Measurements from ENCODE around the gene TMEM161B.
"Not testable (repeated sequence)": the region's sequence is repeated elsewhere in the genome, so short reads cannot be mapped to it uniquely, and the experiment has no call there.

The TMEM161B gene

DNA sequence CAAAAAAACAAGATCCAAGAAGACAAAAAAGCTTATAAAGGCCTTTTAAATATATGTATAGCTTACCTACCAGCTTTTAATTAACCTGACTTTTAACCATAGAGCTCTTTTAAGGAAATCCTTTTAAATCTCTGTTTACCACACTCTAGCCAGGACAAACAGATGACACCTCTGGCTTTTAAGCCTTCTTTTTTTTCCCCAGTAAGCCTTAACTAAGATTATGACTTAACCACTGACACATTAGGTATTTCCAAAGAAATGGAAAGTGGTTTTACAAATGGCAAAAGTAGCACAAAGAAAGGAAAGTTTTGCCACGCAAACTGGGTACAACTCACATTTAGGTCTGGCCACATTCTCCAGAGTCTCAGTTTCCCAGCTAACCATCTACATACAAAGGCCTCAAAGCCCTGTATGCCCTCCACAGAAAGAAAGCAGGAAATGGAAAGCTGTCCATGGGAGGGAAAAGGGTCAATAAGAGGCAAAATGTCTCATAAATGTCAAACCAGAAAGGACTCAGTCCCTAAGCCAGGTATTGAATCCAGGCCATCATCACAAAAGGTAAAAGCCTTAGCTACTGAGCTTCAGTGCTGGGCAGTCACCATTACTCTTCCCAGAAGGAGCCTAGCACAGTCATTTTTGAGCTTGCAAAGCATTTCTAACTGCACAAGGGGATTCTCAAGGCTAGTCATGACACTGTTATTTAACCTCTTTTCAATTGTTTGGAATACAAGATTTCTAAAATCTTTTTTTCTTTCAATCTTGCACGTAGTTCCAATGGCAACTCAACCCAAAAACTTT is 19.7 kb downstream of the TMEM161B start:
- DNase-seq: no peak

DNA sequence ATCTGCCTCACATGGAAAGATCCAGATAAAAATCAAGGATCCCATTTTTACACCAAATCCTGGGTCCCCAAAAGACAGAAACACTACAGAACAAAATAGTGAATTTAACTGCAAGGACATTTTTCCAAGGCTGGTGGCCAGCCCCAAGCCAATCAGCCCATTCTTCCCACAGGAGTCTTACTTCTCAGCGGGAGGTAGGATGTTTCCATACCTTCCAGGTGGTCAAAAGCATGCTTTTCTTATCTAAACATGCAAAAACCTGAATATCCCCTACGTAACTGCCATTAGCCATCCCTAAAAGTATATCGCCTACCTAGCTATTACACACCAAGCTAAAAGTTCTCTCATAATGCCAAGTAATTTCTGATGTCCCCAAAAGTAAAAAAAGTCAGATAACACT is 20.6 kb downstream of the TMEM161B start:
- no peak for DNase-seq

DNA sequence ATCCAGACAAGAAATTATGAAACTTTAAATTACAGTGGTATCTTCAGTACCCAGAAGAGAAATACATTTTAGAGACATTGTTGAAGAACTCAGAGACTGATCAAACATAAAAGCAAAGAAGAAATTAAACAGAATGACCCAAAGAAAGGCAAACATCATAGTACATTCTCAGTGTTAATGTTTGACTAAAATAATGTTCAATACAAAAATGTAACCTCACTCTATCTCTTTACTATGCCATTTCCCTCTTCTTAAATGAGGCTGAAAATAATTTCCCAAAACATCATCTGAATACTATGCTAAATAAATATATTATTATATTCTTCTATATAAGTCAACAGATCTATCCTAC is 22.8 kb downstream of the TMEM161B start:
- no peak for DNase-seq

DNA sequence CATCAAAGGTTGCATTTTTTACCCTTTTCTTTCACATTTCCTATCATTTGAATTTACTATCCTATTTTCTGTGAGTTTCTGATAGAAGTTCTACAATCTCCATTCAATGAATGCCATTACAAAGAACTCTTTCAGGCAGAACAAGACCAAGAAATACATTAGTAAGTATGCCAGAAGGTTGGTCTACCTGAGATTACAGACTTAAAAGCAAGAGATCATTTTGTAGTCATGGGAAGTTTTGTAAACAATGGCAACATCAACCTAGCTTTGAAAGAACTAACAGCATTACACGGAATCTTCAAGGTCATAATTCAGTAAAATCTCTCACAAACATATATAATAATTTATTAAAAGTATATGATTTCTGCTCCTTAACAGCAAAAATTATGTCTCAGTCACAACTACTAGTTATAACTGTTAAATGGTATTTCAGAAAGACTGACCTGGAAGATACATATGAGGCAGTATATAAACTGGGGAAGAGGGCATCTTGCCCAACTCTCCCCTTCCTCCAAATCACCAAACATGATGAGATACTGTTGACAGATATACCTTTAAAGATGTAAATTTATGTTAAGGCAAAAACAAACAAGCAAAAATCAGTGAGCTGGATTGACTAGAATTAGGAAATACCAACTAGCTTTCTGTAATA is 23.3 kb downstream of the TMEM161B start:
- DNase-seq: no peak

DNA sequence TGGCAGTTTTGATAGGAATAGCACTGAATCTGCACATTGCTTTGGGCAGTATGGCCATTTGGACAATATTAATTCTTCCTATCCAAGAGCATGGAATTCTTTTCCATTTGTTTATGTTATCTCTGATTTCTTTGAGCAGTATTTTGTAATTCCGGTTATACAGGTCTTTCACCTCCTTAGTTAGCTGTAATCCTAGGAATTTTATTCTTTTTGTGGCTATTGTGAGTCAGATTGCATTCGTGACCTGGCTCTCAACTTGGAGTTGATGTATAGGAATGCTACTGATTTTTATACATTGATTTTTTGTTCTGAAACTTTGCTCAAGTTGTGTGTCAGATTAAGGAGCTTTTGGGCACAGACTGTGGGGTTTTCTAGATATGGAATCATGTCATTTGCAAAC is 24.0 kb downstream of the TMEM161B start:
- no peak for DNase-seq

DNA sequence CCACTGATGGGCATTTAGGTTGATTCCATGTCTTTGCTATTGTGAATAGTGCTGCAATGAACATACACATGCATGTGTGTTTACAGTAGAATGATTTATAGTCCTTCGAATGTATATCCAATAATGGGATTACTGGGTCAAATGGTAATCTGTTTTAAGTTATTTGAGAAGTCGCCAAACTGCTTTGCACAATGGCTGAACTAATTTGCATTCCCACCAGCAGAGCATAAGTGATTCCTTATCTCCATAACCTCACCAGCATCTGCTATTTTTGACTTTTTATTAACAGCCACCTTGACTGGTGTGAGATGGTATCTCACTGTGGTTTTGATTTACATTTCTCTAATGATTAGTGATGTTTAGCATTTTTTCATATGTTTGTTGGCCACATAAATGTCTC is 25.2 kb downstream of the TMEM161B start:
- not testable (repeated sequence) for DNase-seq

DNA sequence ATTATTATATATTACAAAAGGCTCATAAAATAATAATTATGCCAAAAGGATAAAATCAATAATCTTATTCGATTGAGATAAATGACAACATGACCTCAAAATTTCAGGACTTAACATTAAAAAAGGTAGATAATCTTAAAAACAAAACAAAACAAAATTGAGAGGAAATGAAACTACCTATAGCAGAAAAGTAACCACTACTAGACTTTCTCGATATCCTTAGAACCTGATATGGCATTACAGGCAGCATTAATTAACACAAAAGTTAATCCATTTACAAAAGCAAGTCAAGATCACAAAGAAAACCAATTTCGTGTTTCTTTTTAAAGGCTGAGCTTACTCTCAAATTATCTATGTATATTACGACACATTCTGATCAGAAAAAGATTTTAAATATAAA is 29.9 kb downstream of the TMEM161B start:
- DNase-seq: no peak

DNA sequence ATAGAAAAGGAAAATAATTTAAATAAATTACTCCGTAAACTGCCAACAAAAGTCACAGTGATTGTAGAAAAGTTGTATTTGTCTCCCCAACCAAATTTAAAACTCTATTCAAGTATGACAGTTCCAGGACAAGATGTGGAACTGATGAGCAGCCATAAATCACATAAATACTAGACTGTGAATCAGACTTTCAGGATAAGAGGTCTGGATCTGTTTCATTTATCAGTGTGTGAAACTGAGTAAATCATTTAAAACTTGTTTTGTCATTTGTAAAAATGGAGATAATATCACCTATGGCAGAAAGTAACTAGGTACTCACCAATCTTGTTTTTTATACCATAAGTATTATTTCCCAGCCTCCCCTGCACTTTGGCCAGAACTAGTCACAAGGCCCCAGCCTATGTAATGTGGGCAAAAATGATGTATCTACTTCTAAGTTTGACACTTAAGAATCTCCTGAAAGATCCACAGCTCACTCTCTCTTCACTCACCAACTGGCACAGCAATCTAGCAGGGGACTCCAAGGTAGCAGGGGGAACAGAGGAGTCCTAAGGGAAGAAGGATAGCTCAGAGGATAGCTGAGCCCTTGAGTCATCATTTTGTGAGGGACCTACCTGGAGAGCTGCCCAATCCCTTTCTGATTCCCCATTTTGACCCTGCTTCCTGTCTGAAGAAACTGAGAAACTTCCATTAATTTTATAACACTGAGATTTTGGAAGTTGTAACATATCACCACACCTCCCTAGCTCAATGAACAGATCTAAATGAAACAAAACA is 31.6 kb downstream of the TMEM161B start:
- DNase-seq: no peak

DNA sequence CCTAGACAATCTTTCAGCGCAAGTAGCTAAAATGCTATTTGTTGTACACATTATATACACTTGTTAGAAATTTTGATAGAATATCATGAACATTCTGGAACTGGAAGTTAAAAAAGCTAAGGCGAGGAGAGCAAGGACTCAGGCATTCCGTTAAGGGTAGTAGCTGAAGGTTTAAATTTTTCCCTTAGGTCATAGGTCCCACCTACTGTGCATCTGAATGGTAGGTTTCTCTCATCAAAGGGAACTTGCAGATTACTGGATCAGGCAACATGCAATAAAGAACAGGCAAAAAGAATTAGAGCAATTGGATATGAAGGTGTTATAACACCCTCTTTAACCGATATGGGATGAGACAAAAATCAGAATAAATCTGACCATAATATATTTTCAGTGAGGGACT is 32.8 kb downstream of the TMEM161B start:
- DNase-seq: no peak

DNA sequence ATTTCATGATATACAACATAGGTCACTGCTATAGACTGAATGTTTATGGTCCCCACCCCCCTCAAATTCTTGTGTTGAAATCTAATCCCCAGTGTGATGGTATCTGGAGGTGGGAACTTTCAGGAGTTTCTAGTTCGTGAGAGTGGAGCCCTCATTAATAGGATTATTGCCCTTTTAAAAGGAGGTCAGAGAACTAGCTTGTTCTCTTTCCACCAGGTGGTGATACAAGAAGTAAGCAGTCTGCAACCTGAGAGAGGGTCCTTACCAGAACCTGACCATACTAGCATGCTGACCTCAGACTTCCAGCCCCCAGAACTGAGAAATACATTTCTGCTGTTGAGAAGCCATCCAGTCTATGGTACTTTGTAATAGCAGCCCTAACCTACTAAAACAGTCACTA is 33.3 kb downstream of the TMEM161B start:
- no peak for DNase-seq

DNA sequence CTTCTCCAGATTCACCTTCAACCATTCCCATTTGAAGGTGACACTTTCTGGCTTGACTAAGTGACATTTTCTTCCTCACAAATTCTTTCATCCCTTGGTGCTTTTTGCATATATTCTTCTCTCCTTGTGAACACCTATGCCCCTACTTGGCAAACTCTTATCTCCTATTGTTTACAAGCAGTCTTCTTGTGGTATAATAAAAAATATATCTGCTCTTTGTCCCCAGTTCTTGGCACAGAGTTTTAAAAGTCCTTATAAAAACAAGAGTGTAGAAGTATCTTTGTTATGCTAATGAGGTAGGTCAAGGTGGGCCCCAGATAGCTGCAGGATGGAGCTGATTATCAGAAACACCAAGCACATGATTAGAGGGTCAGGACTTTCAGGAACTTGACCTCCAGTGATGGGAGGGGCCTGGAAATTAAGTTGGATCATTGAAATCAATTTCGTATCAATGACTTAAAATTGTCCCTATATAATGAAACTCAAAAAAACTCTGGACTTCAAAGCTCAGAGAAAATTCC is 38.0 kb downstream of the TMEM161B start:
- DNase-seq: no peak

DNA sequence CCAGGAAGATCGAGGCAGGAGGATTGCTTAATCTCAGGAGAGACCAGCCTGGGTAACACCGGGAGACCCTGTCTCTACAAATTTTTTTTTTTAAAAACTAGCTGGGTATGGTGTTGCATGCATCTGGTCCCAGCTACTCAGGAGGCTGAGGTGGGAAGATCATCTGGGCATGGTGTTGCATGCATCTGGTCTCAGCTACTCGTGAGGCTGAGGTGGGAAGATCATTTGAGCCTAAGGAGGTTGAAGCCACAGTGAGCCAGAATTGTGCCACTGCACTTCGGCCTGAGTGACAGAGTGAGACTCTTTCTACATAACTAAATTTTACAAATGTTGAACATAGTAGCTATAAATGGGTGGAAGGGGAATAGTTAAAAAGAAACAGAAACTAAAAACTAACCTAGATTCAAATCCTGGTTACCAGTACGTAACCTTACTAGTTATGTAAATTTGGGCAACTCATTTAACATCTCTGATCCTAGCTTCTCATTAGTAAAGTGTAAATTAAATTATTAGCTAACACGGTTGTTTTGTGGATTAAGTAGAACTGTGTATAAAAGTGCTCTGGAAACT is 41.7 kb downstream of the TMEM161B start:
- DNase-seq: no peak

DNA sequence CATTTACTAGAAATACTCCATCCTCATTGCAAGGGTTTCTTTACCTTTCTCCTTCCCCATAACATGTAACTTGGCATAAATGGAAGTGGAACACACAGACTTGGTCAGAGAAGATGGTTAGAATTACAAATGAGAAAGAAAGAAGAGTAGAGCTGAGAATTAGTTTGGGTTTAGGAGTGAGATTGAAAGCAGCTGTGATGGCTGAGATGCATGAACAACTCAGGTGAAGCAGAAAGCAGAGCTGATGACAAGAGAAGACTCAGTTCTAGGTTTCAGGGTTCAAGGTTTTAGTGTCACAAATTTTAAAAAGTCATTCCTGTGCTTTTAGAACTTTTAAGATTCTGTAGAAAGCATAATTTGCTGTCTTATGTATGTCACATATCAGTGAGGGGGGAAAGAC is 54.0 kb downstream of the TMEM161B start:
- DNase-seq: no peak

DNA sequence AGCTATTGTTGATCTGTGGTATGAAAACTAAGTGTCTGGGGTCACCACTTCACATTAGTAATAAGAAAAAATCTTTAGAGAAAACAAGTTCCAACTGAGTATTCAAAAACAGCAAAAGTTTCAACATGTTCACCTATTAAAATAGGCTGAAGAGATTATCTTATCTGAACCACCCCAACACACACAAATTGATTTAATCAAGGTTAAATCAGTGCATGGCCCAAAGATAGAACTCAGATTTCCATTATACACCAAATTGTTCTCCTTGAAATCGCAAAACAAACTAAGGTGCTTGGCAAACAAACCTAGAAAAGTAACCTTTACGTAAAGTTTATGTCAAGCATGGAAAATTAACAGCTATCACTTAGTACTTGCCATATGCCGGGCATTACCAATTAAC is 61.1 kb downstream of the TMEM161B start:
- DNase-seq: no peak

DNA sequence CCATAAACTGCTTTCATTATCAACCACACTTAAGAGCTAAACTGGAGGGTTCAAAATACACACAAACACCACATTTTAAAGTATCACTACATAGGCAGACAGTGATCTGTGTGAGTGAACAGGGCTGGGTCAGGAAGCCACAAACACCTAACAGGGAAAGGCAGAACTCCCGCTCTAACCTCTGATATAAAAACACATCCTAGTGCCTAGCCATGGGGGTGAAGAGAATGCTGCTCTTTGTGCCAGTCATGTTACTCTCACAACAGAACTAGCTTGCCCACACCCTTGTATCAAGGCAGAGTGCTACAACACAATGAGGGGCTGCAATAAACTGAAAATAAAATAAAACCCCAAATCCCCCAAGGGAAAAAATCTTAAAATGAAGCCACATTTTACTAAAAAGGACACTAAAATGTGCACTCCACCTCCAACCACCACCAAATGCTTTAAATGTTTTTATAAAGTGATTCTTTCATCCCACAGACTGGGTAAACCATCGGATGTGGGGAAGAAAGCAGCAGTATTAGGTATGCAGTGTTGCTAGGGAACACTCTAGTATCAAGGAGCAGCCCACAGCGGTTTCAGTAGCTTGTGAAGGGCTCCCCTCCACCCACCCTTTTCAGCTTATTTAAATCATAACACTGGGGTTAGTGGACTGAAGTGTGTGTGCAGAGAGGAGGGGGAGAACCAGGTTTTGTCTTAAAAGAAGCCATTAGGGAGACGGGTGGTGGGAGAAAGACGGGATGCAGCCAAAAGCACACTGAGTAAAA is 64.5 kb downstream of the TMEM161B start:
- no peak for DNase-seq

DNA sequence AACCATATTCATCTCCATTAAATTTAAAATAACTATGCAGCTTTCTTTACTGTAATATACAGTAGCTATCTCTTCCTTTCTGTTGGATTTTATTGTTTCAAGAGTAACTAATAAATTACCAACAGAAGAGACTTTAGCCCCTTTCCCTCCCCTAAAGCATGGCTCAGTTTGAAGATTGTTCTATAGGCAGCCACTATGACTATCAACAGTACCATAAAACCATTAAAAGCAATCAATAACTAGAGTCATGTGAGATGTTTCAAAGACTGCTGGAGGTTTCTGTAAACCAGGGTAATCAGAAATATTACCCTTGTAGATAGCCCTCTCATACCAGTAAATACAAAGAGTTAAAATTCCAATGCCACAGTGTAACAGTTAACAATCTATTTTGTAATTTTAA is 73.0 kb downstream of the TMEM161B start:
- DNase-seq: no peak

DNA sequence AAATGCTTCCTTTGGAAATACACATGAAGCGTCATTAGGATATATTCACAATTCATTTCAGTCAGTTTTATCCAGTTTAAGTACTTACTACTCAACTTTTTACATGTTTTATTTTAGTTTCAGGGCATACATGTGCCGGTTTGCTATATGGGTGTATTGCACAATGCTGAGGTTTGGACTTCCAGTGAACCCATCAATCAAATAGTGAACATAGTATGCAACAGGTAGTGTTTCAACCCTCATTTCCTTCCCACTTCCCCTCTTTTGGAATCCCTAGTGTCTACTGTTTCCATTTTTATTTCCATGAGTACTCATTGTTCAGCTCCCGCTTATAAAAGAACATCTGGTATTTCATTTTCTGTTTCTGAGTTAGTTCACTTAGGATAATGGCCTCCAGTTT is 74.7 kb downstream of the TMEM161B start:
- DNase-seq: no peak

DNA sequence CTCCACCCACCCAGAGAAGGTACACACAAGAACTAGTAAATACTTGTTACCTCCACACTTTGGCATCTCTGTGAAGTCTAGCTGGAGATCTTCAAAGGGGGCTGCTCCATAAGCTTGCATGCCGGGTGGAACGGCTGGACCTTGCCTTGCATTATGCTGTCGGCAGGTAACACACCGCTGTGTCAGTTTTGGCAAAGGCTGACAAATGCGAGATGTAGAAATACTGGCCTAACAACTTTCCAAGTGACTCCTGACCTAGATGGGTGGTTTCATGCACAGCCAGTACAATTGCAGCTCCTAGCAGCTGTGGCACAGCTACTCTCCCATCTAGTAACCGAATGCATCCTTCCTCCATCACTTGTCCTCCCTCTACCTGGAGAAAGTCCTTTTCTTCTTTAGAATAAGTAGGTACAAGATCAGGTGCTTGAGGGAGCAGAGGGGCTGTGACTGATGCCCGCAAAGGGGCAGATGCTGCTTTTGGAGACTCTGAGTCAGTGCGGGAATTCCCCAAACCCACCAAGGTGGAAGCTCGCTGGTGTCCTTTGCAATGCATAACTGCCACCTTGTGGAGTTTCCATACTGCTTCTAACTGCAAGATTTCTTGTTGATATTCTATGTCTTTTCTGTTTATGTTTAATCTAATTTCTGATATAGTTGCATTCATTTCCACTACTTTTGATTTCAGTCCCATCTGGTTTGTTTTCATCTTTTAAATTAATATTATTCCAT is 78.4 kb downstream of the TMEM161B start:
- DNase-seq: no peak

DNA sequence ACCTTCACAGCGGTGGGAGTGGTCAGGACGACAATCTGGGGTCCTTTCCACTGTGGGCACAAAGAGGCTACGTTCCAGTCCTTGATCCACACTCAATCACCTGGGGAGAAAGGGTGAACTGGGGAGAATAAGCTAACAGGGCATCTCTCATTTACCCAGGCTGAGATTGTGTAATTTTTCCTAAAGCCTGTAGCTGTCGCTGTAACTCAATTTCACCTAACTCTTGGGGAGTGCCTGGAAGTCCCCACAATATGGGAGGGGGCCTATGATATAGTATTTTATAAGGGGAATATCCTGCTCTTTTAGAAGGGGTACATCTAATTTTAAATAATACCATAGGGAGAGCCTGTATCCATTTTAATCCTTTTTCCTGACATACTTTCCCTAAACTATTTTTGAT is 79.2 kb downstream of the TMEM161B start:
- not testable (repeated sequence) for DNase-seq

DNA sequence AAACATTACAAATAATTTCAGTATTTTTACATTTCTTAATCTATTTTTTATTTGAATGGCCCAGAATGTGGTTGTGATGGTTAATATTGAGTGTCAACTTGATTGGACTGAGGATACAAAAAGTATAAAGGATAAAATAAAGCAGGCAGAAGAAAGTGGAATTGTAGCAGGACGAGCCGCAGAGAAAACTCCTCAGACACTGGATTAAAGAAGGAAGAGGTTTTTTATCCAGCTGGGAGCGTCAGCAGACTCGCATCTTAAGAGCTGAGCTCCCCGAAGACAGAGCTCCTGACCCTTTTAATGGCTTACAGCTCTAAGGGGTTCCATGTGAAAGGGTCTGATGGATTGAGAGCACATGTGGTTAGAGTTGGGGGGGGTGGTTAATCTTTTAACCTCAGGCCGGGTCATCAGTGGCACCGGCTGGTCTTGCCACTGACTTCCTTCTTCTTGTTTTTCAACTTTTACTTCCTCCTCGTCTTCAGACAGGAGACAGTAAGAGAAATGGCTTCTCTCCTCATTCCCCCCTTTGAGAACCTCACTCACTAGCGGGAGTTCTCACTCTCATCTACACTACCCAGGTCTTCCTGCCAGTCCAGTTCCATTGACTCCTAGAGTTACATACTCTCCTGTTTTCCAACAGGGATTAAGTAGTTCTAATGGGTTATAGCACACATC is 80.0 kb downstream of the TMEM161B start:
- DNase-seq: no peak

DNA sequence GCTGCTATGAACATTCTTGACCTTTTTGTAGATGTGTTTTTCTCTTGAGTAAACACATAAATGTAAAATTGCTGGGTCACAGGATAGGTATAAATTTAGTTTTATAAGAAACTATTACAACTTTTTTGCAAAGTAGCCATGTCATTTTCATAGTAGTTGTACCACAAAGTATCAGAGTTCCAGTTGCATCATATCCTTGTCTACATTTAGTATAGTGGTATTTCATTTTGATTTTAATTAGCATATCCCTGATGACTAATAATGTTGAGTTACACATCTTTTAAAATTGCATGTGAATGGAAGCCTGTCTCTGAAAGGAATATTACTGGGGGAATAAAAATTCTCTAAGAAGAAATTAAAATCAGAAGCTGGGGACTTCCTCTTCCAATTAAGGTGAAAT is 85.4 kb downstream of the TMEM161B start:
- no peak for DNase-seq

All from NCI-H1930 (cell line).